HCT116 (cell line): ENCODE data around the gene DNAJC18. TPM values are rescaled to one million over a fixed set of nuclear protein-coding genes. Genes with fewer than 3 reads are reported as not detected.
"Not testable (repeated sequence)": the region's sequence is repeated elsewhere in the genome, so short reads cannot be mapped to it uniquely, and the experiment has no call there.

Experiments used
- ATAC-seq: fragments of 200-7000 bp; cut with Tn5 transposase; 2 replicates; pipeline ENCODE4 v1.9.1; 2020; ENCODE audit warnings: mild to moderate bottlenecking, moderate library complexity
- BruUV-seq: library from RNA; stranded (reverse); fragments of 400-500 nt; replicated peaks from 2 replicates; lab custom pipeline; 2021; lab: Mats Ljungman, UMichigan
- CTCF ChIA-PET: fragments of 300-600 bp; sonication (Branson Sonifier 250); formaldehyde crosslinking; loops from one replicate; lab custom pipeline; 2021; ENCODE audit warnings: antibody characterized with exemption; lab: Charles Lee
- POLR2A ChIA-PET: fragments of 300-600, 350-600 bp; sonication (Branson Sonifier 250); formaldehyde crosslinking; loops from one replicate; lab custom pipeline; 2021; ENCODE audit warnings: antibody characterized with exemption; lab: Charles Lee
- RAD21 ChIA-PET, 2 experiments: fragments of 300-600 bp; sonication (Branson Sonifier 250); formaldehyde crosslinking; loops; one replicate each; lab custom pipeline; 2023; ENCODE audit warnings: low total read pairs in 2 of 2; ENCODE audit not compliant: uncharacterized antibody in 2 of 2, unreplicated experiment in 2 of 2, low non-redundant PET in 1 of 2; lab: Charles Lee
- DNase-seq: peaks from one replicate; pipeline ENCODE4 v3.0.0-alpha.2; 2010; ENCODE audit warnings: low read depth, low spot score
- H2AFZ ChIP-seq: fragments of 200-600 bp; shearing (Covaris generic), sonication (generic); 2 replicates; pipeline ENCODE4 v1.6.1; 2017; ENCODE audit warnings: low read depth, mixed run types, mixed read lengths, antibody characterized with exemption, low read length; ENCODE audit not compliant: poor library complexity, severe bottlenecking
- H3K27ac ChIP-seq: 2 replicates; pipeline ENCODE4 v1.5.1; 2012; ENCODE audit warnings: low read depth, low read length
- H3K27me3 ChIP-seq: fragments of 200-600 bp; sonication (generic); 2 replicates; pipeline ENCODE4 v1.6.1; 2016; ENCODE audit warnings: mixed run types, low read length, mixed read lengths; ENCODE audit not compliant: insufficient read depth
- H3K36me3 ChIP-seq, 2 experiments: fragments of 200-500 bp in 1 of 2; fragments of 200-600 bp in 1 of 2; sonication (Bioruptor generic) in 1 of 2; sonication (generic) in 1 of 2; 2 replicates each; pipeline versions ENCODE4 v1.5.1 to v1.6.1; 2014 to 2016; ENCODE audit warnings: low read length in 2 of 2, inconsistent platforms in 1 of 2, mixed read lengths in 1 of 2, mixed run types in 1 of 2; ENCODE audit not compliant: insufficient read depth in 2 of 2, control insufficient read depth in 1 of 2
- H3K4me1 ChIP-seq, 2 experiments: fragments of 200-600 bp in 1 of 2; sonication (generic) in 1 of 2; 2 replicates each; pipeline versions ENCODE4 v1.5.1 to v1.6.1; 2012 to 2017; ENCODE audit warnings: low read length in 2 of 2, inconsistent platforms in 1 of 2, mild to moderate bottlenecking in 1 of 2, mixed read lengths in 1 of 2, mixed run types in 1 of 2, moderate library complexity in 1 of 2; ENCODE audit not compliant: insufficient read depth in 2 of 2, control insufficient read depth in 1 of 2
- H3K4me2 ChIP-seq: fragments of 200-600 bp; sonication (generic); 2 replicates; pipeline ENCODE4 v1.6.1; 2017; ENCODE audit warnings: mixed run types, low read length, mixed read lengths
- H3K4me3 ChIP-seq, 2 experiments: fragments of 200-600 bp in 1 of 2; sonication (generic) in 1 of 2; replicated peaks in 1 of 2; 2 replicates each; pipeline ENCODE4 v1.5.1; 2011 to 2016; ENCODE audit warnings: low read length in 2 of 2, control low read depth in 1 of 2, low read depth in 1 of 2, mild to moderate bottlenecking in 1 of 2, mixed read lengths in 1 of 2, mixed run types in 1 of 2
- H3K79me2 ChIP-seq: fragments of 200-600 bp; sonication (generic); 2 replicates; pipeline ENCODE4 v1.6.1; 2017; ENCODE audit warnings: mild to moderate bottlenecking, mixed run types, low read length, moderate library complexity, mixed read lengths; ENCODE audit not compliant: insufficient read depth
- H3K9ac ChIP-seq: fragments of 200-600 bp; sonication (generic); 2 replicates; pipeline ENCODE4 v1.6.1; 2016; ENCODE audit warnings: low read length, mixed read lengths
- H3K9me2 ChIP-seq: fragments of 200-600 bp; sonication (generic), shearing (Covaris generic); 2 replicates; pipeline ENCODE4 v1.6.1; 2017; ENCODE audit warnings: mixed run types, mild to moderate bottlenecking, moderate library complexity; ENCODE audit not compliant: insufficient read depth
- H3K9me3 ChIP-seq, 2 experiments: fragments of 200-500 bp in 1 of 2; fragments of 200-600 bp in 1 of 2; sonication (Bioruptor generic) in 1 of 2; sonication (generic) in 1 of 2; 2 replicates each; pipeline ENCODE4 v1.6.1; 2014 to 2017; ENCODE audit warnings: low read length in 2 of 2, mixed read lengths in 2 of 2, inconsistent platforms in 1 of 2, low read depth in 1 of 2, mild to moderate bottlenecking in 1 of 2, mixed run types in 1 of 2, moderate library complexity in 1 of 2; ENCODE audit not compliant: control insufficient read depth in 1 of 2, insufficient read depth in 1 of 2
- H4K20me1 ChIP-seq: fragments of 200-600 bp; sonication (generic), shearing (Covaris generic); 2 replicates; pipeline ENCODE4 v1.6.1; 2017; ENCODE audit warnings: mixed run types, mild to moderate bottlenecking, moderate library complexity; ENCODE audit not compliant: insufficient read depth
- EZH2phosphoT487 ChIP-seq: fragments of 200-600 bp; IDR thresholded peaks from 2 replicates; pipeline ENCODE4 v1.6.1; 2018; ENCODE audit warnings: antibody characterized with exemption, borderline replicate concordance
- RAD21 ChIP-seq: IDR thresholded peaks from 2 replicates; pipeline ENCODE4 v1.6.1; 2012; ENCODE audit warnings: low read depth, mild to moderate bottlenecking
- SP1 ChIP-seq: IDR thresholded peaks from 2 replicates; pipeline ENCODE4 v1.6.1; 2012; ENCODE audit warnings: low read depth
- intact Hi-C: fragments of 100-400 bp; cut with micrococcal nuclease; formaldehyde crosslinking; loops from 2 replicates; pipeline ENCODE4 v1.10.0; 2022
- total RNA-seq: library from RNA; stranded (reverse); gene quantifications from one replicate; pipeline ENCODE4 v1.2.1, GENCODE V29; 2021; ENCODE audit not compliant: unreplicated experiment

The DNAJC18 gene
- total RNA-seq, 1 experiment from 2014 or later = 5.7 TPM

DNA sequence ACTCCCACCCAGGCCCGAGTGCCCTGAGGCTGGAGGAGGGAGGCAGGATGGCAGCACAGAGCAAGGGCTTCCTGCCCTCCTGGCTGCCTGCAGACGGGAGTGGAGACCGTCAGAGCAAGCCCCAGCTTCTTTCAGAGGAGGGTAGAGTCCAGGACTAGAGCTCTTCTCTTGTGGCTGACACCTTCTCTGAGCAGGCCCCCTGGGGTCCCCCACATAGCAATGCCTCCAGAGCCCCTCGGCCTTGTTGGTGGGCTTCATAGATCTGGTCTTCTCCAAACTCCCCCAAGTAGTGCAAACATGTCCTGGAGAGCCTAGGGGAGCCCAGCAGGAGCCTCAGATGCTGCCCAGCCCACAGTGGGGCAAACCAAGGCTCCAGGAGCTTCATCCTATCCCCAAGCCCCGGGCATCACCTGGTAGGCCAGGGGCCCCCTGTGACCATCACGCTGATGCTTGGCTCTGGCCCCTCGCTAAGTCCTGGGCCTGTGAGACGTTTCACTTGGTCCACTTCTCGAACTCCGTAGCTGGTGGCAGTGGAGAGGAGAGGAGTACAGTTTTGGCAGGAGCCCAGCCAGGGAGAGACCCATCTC lies 51.6 kb downstream of the DNAJC18 start:
- ChIA-PET CTCF (no interaction called here), RAD21 (interaction anchor here in 1 of 2 experiments (1.0 kb wide), 1 partner anchor 45 kb away, joined by 5 read pairs; no protein-coding TSS in a partner anchor), POLR2A (no interaction called here)
- no peaks in the 10 kb centered on the region for H3K9me2 ChIP-seq
- no peak overlapping the region for H3K27ac ChIP-seq
- H3K4me2 ChIP-seq = no peak overlapping the region
- H3K4me3 ChIP-seq = no peak overlapping the region
- no TSS peak for BruUV-seq
- no peaks in the 10 kb centered on the region; the same call in 1 of the 2 replicates for H3K79me2 ChIP-seq
- no peaks in the 10 kb centered on the region for H3K9me3 ChIP-seq
- TF ChIP-seq EZH2phosphoT487 = no peak
- TF ChIP-seq SP1 = no peak
- TF ChIP-seq RAD21 = no peak
- no peaks in the 10 kb centered on the region for H4K20me1 ChIP-seq
- no peak overlapping the region for H2AFZ ChIP-seq
- H3K9ac ChIP-seq = no peak overlapping the region
- H3K27me3 ChIP-seq = no peaks in the 10 kb centered on the region
- H3K4me1 ChIP-seq = peaks cover 18 to 27% of the 10 kb centered on the region in 2 experiments
- intact Hi-C loops = no loop called here
- no peaks in the 10 kb centered on the region for H3K36me3 ChIP-seq
- DNase-seq = no peak
- no peak for ATAC-seq

DNA sequence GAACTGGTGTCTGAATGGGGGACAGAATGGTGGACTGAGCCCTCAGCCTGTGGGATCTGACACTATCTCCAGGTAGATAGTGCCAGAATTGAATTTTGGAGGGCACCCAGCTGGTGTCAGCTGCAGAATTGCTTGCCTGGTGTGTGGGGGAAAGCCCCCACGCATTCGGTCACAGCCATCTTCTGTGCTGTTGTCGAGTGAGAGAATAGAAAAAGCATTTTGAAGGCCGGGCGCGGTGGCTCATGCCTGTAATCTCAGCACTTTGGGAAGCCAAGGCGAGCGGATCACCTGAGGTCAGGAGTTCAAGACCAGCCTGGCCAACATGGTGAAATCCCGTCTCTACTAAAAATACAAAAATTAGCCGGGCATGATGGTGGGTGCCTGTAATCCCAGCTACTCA lies 52.4 kb downstream of the DNAJC18 start:
- H3K9me2 ChIP-seq, CTCF ChIA-PET, H3K4me3 ChIP-seq, POLR2A ChIA-PET, H3K36me3 ChIP-seq, H3K27me3 ChIP-seq, BruUV-seq, H3K9ac ChIP-seq, H3K79me2 ChIP-seq, H3K27ac ChIP-seq, DNase-seq, ATAC-seq, H3K4me2 ChIP-seq, H2AFZ ChIP-seq, H3K9me3 ChIP-seq, intact Hi-C loops, H4K20me1 ChIP-seq, RAD21 ChIA-PET: not testable (repeated sequence)
- H3K4me1 ChIP-seq = peaks cover 18 to 25% of the 10 kb centered on the region in 2 experiments
